DND-41 (cell line): Measurements from ENCODE around the gene SPAG16.

Experiments
- CTCF ChIP-seq: IDR thresholded peaks from 2 replicates; pipeline ENCODE4 v1.5.1; 2012; ENCODE audit warnings: borderline replicate concordance, low read length, moderate library complexity, mild to moderate bottlenecking; ENCODE audit not compliant: poor library complexity, severe bottlenecking; ENCODE audit errors: extremely low read depth
- EZH2 ChIP-seq: IDR thresholded peaks from 3 replicates; pipeline ENCODE4 v1.6.1; 2012; ENCODE audit warnings: borderline replicate concordance, low read depth, mild to moderate bottlenecking, moderate library complexity, low read length, inconsistent platforms; ENCODE audit not compliant: severe bottlenecking

DNA sequence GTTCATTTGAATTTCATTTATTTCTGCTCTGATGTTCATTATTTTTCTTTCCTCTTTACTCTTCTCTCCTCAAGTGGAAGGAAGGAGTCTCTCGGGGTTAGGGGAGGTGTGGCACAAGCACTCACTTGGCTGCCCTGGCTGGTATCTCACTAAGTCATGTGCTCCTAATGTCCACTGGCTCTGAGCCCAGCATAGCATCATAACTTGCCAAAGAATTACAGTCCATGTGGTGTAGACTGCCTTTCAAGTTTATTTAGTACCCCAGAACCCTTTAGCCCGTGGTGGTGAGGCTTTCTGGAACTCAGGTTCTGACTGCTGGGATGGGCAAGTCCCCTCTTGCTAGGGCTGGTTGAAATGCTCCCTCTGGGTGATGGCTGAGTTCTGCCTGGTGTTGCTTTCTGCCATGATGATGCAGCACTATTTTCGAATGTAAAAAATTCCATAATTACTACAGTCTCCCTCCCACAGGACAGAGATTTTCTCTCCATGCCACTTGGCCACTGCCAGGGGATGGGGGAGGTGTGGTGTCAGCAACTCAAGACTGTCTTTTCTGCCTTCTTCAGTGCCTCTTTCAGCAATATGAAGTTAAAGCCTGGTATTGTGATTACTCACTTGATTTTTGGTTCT lies 22.2 kb downstream of the SPAG16 start:
- no peak for TF ChIP-seq CTCF
- no peak for TF ChIP-seq EZH2
